ENCODE results near the gene ACOX3. TPM values are rescaled to one million over a fixed set of nuclear protein-coding genes. Genes with fewer than 3 reads are reported as not detected.

ACOX3 gene
- total and polyA plus RNA-seq, 2 donors: 17.4 to 36.6 TPM

DNA sequence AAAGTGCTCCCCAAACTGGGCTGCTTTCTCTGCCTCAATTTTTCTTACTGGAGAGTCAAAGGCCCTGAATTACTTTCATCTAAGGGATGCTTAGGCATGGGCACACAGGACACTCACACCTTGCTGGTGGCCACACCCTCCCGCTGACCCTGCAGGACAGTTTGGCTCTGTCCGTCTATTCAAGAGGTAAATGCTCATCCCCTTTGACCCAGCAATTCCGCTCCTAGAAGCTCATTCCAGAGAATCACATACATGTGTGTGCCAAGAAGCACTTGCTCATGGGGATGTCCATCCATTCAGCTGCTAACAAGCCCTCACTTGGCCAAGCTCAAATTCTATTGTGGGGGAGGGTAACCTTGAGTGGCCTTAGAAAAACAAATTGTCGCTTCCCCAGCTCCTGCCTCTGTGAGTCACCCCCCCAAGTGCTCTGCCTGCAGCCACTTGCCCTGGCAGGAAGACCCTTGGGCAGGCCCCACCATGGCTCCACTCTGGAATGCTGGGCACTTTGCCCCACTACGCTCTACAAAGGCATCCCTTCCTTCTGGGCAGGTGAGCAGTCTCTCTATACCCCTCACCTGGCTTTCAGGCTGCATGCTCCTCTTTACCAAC is 116.5 kb downstream of the ACOX3 start:
- DNase-seq (ENCODE audit: extremely low spot score): no peak

DNA sequence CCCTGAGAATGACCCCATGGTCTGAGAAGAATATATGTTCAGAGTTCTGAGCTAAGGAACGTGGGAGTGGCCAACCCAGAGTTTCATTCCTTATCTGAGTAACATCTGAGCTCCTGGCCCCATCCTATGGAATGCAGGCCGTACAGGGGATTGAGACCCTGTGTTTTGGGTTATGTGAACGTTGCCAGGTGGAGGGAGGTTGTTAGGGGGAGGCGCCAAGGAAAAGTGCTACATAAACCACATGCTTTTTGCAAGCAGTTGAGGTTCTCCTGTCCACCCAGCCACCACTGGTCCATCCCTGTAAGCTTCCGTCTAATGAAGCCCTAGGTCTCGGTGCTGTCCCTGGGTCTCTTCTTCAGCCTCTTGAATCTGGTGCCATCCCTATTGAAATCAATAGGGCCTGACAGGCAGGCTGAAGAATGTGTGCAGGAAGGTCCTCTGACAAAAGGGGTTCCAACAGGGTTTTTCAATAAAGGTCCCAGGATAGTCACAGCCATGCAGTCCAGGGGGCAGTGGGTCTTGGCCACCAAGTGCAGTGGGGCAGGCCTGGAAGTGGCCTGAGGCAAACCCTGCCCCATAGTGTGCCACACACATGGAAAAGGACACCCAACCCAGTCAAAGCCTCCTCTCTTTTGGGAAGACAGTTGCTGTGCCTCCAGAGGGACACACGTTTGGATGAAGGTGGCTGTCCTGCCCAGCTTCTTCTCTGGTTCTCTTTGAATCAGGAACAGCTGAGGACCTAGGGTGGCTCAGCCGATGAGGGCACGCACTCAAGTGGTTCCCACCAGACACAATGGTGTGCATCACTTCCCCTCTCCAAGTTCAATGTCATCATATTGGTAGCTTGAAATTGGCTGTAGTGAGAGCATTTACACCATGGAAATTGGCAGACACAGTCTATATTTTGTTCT is 117.5 kb downstream of the ACOX3 start:
- H3K4me3 ChIP-seq (ENCODE audit: low read depth, low read length): no peak overlapping the region
- no peak overlapping the region for H3K27ac ChIP-seq (ENCODE audit: low read depth)
- WGBS: 83% methylated on average over 9 of the region's 9 CpGs
- DNase-seq (ENCODE audit: extremely low spot score): no peak
- H3K4me1 ChIP-seq (ENCODE audit: insufficient read depth): peaks cover 3% of the 10 kb centered on the region
- no peaks in the 10 kb centered on the region for H3K36me3 ChIP-seq (ENCODE audit: insufficient read depth)

More for the DNA sequence above, 116.5 kb downstream of the ACOX3 start:
- Histone ChIP-seq H3K36me3 (ENCODE audit: insufficient read depth) (no peaks in the 10 kb centered on the region), H3K4me1 (ENCODE audit: insufficient read depth) (peaks cover 3% of the 10 kb centered on the region), H3K27ac (ENCODE audit: low read depth) (no peak overlapping the region), H3K4me3 (ENCODE audit: low read depth, low read length) (no peak overlapping the region)
- 74% methylated on average over 5 of the region's 5 CpGs for WGBS

DNA sequence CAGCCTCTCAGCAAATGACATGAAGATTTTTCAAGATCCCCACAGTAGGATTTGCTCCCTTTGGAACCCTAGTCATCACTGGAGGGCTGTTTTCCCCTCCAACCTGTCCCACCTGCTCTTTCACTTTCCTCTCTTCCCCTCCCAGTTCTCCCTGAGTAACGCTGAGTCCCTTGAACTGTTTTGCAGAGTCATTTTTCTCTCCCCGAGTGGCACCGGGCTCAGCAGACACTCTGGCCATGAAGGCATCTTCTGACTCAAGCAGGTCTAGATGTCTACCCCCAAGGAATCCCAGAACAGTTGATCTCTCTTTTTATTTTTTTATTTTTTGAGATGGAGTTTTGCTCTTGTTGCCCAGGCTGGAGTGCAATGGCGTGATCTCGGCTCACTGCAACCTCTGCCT is 118.8 kb downstream of the ACOX3 start:
- 78% methylated on average over 5 of the region's 5 CpGs for WGBS
- no peak for DNase-seq (ENCODE audit: extremely low spot score)

DNA sequence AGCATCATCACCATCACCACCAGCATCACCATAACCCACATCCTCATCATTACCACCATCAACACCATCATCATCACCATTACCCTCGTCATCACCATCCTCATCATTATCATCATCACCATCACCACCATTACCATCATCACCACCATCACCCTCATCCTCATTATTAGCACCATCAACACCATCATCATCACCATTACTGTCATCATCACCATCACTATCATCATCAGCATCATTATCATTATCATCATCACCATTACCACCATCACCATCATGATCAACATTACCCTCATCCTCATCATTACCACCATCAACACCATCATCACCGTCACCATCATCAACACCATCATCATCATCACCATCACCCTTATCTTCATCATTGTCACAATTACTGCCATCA is 119.3 kb downstream of the ACOX3 start:
- Histone ChIP-seq H3K4me1 (ENCODE audit: insufficient read depth) (peaks cover 3% of the 10 kb centered on the region), H3K27ac (ENCODE audit: low read depth) (no peak overlapping the region), H3K36me3 (ENCODE audit: insufficient read depth) (no peaks in the 10 kb centered on the region), H3K4me3 (ENCODE audit: low read depth, low read length) (no peak overlapping the region)
- no peak for DNase-seq (ENCODE audit: extremely low spot score)
- WGBS: 97% methylated on average over 2 of the region's 2 CpGs

More for the DNA sequence above, 118.8 kb downstream of the ACOX3 start:
- Histone ChIP-seq H3K27ac (ENCODE audit: low read depth) (no peak overlapping the region), H3K4me3 (ENCODE audit: low read depth, low read length) (no peak overlapping the region), H3K4me1 (ENCODE audit: insufficient read depth) (peaks cover 3% of the 10 kb centered on the region), H3K36me3 (ENCODE audit: insufficient read depth) (no peaks in the 10 kb centered on the region)

DNA sequence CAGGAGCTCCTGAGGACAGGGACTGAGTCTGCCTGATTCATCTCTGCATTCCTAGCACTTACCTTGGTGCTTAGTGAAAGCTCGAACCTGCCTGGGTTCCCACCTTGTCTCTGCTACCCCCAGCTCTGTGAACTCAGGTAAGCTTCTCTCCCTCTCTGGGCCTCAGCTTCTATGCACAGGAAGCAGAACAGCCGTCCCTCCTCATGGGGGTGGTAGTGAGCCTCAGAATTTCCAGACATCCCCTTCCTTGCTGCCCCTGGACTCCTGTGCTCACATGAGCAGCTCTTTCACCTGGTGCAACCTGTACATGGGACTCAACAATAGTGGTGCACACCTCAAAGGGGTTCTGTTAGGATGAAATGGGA is 120.2 kb downstream of the ACOX3 start:
- WGBS: 57% methylated on average over 2 of the region's 2 CpGs
- H3K4me3 ChIP-seq (ENCODE audit: low read depth, low read length): no peak overlapping the region
- H3K36me3 ChIP-seq (ENCODE audit: insufficient read depth): no peaks in the 10 kb centered on the region
- peaks cover 3% of the 10 kb centered on the region for H3K4me1 ChIP-seq (ENCODE audit: insufficient read depth)
- DNase-seq (ENCODE audit: extremely low spot score): no peak
- no peak overlapping the region for H3K27ac ChIP-seq (ENCODE audit: low read depth)

DNA sequence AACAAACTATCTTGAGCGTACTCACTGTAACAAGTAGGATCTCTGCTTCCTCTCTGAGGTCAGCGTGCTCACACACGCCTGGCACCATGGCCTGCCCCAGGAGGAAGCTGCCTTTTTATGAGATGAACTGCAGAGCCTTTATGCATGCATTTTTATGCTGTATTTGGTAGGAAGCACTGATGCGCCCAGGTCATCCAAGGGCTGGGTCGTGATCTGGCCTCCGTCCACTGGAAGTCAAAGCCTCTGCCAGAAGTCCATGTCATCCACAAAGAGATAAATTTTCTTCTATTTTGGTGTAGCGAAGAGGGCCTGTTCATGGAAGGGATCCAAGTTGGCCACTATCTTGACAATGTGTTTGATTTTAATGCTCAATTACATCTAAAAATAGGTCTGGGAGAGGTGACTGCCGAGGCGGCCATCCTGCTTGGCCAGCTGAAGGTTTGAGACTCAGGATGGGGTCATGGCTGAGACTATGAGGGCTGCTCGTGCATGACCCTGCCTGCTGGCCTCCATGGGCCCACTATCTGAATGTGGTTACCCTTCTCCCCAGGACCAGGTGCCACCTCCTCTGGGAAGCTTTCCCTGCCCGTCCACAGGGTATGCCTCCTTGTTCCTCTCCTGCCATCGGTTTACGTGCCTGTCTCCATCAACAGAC is 120.7 kb downstream of the ACOX3 start:
- DNase-seq (ENCODE audit: extremely low spot score): peak; percentile 17
- H3K4me3 ChIP-seq (ENCODE audit: low read depth, low read length): no peak overlapping the region
- H3K4me1 ChIP-seq (ENCODE audit: insufficient read depth): peaks cover 3% of the 10 kb centered on the region
- 25% methylated on average over 13 of the region's 13 CpGs for WGBS
- no peak overlapping the region for H3K27ac ChIP-seq (ENCODE audit: low read depth)
- H3K36me3 ChIP-seq (ENCODE audit: insufficient read depth): no peaks in the 10 kb centered on the region

DNA sequence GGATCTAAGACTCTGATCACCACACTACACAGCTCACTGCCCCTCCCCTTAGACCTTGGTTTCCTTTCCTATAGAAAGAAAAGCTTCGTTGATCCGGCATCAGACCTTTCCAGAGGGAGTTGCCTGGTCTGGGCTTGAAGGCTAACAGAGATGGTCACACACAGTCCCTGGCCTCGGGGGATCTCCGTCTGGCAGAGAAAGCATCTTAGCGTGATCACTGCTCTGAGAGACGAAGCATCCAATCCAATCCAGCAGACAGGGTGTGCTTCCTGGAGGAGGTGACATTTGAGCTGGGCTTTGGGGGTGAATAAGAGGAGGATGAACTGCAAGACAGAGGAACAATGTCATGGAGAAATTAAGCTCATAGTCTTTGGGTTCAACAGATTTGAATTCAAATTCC is 121.5 kb downstream of the ACOX3 start:
- Histone ChIP-seq H3K27ac (ENCODE audit: low read depth) (no peak overlapping the region), H3K4me3 (ENCODE audit: low read depth, low read length) (no peak overlapping the region), H3K36me3 (ENCODE audit: insufficient read depth) (no peaks in the 10 kb centered on the region), H3K4me1 (ENCODE audit: insufficient read depth) (peaks cover 3% of the 10 kb centered on the region)
- DNase-seq (ENCODE audit: extremely low spot score): no peak
- 80% methylated on average over 6 of the region's 6 CpGs for WGBS

DNA sequence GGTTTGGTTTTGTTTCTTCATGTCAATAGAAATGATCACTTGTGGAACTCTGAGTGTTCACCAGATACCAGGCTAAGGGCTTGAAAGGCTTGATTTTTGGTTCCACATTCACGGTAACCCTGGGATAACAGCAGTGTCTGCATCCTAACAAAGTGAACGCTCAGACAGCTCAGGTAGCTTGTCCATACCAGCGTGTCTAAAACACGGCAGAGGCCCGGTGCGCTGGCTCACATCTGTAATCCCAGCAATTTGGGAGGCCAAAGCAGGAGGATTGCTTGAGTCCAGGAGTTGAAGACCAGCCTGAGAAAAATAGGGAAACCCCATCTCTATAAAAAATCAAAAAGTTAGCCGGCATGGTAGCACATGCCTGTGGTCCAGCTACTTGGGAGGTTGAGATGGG is 122.0 kb downstream of the ACOX3 start:
- Histone ChIP-seq H3K4me1 (ENCODE audit: insufficient read depth) (peaks cover 3% of the 10 kb centered on the region), H3K36me3 (ENCODE audit: insufficient read depth) (no peaks in the 10 kb centered on the region), H3K27ac (ENCODE audit: low read depth) (no peak overlapping the region), H3K4me3 (ENCODE audit: low read depth, low read length) (no peak overlapping the region)
- 88% methylated on average over 7 of the region's 7 CpGs for WGBS
- no peak for DNase-seq (ENCODE audit: extremely low spot score)

DNA sequence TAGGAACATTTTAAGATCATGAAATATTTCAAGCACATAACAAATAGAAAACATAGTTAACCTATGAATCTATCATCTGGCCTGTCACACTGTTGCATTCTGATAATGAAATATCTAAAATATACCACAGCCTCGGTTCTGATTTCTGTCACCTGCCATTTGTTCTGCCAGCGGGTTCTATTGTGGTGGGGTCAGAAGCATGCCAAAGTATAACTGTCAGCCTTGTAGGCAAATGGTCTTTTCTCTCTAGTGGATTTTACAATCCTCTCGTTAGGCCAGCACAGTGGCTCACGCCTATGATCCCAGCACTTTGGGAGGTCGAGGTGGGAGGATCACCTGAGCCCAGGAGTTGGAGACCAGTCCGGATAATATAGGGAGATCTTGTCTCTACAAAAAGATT is 123.0 kb downstream of the ACOX3 start:
- Histone ChIP-seq H3K4me3 (ENCODE audit: low read depth, low read length) (no peak overlapping the region), H3K27ac (ENCODE audit: low read depth) (no peak overlapping the region), H3K36me3 (ENCODE audit: insufficient read depth) (no peaks in the 10 kb centered on the region), H3K4me1 (ENCODE audit: insufficient read depth) (peaks cover 3% of the 10 kb centered on the region)
- WGBS: 86% methylated on average over 6 of the region's 6 CpGs
- DNase-seq (ENCODE audit: extremely low spot score): no peak

DNA sequence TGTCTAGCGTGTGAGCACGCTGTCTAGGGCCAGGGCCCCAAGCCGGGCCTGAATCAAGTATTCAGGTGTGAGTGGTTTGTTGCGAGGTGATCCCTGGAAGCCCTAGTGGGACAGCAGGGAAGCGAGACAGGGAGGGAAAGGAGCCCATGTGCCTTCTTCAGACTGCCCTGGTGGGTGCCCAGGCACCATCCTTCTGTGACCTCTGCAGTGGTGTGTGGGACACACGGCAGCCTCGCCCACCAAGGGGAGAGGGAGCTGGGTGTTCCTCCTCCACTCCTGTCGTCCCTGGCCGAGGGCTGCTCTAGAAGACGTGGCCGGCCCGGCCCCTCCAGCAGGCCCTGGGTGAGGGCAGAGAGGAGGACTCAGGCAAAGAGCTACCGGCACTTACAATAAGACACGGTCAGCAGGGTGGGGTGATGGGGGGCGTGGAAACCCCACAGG is 123.6 kb downstream of the ACOX3 start:
- peaks cover 3% of the 10 kb centered on the region for H3K4me1 ChIP-seq (ENCODE audit: insufficient read depth)
- H3K36me3 ChIP-seq (ENCODE audit: insufficient read depth): no peaks in the 10 kb centered on the region
- no peak overlapping the region for H3K27ac ChIP-seq (ENCODE audit: low read depth)
- WGBS: 90% methylated on average over 15 of the region's 15 CpGs
- DNase-seq (ENCODE audit: extremely low spot score): no peak
- no peak overlapping the region for H3K4me3 ChIP-seq (ENCODE audit: low read depth, low read length)

Small RNAs within 50 kb of the gene (small RNA-seq; reads per million reads assigned to genes)
- gene RNA5SP152: not detected

Other genes with a start within 250 kb of the ACOX3 start
- gene SH3TC1, start 241.4 kb downstream of the ACOX3 start, total RNA-seq: 20.5 TPM
- 17.2 TPM for gene SH3TC1, start 241.4 kb downstream of the ACOX3 start, polyA plus RNA-seq
- gene HTRA3, start 171.0 kb downstream of the ACOX3 start, total RNA-seq: 49.2 TPM
- gene HTRA3, start 171.0 kb downstream of the ACOX3 start, polyA plus RNA-seq: 37.0 TPM
- gene TRMT44, start 54 bp upstream of the ACOX3 start, total RNA-seq: 17.5 TPM
- gene TRMT44, start 54 bp upstream of the ACOX3 start, polyA plus RNA-seq: 10.4 TPM
- gene GPR78, start 139.7 kb upstream of the ACOX3 start, total RNA-seq: 3.6 TPM
- gene GPR78, start 139.7 kb upstream of the ACOX3 start, polyA plus RNA-seq: 0.29 TPM
- gene CPZ, start 152.0 kb upstream of the ACOX3 start, total RNA-seq: 86.5 TPM
- gene CPZ, start 152.0 kb upstream of the ACOX3 start, polyA plus RNA-seq: 54.1 TPM

All from urinary bladder (tissue), 4 donors.